ENCODE results near the gene CYB561. TPM values are rescaled to one million over a fixed set of nuclear protein-coding genes. Genes with fewer than 3 reads are reported as not detected.

The CYB561 gene, protein sequence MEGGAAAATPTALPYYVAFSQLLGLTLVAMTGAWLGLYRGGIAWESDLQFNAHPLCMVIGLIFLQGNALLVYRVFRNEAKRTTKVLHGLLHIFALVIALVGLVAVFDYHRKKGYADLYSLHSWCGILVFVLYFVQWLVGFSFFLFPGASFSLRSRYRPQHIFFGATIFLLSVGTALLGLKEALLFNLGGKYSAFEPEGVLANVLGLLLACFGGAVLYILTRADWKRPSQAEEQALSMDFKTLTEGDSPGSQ
- 3.8 TPM for polyA plus RNA-seq (2012; ENCODE audit: low read depth, missing spikeins)

DNA sequence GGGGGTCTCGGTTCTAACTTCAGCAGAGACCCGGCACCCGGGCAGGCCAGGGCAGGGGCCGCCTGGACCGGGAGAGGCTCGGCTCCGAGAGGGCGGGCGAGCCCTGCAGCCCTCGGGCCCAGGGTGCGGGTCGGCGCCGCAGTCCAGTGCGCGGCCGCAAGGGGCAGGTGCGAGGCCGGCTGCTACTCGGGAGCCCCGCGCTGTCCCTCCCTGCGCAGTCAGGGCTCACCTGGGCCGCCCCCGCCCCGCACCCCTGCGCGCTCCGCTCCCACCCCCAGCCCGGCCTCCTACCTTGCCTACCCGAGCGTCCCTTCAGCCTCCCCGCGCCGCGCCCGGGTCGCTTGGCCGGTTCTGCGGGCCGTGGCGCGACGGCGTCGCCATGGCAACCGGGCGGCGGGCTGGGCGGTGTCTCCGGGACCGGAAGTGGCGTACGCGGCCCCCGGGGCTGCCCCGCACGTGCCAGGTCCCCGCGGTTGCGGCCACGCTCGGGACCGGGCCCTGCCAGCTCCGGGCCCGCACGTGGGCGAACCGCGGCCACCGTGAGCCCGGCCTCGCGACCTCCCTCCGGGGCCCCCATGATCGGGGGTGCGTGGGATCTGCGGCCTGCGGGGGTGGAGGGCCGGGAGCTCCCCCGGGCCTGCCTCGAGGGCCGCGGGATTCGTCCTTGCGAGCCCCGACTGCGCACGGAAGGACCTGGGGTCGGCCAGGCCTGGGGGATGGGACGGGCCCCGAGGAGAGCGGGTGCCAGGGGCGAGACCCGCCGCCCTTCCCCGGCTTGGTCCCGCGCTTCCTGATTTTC, at the start of gene CYB561:
TSS of gene CYB561 (minus strand) at position 353 of the 799 bp plus-strand sequence. CDS start 8,759 bp downstream, outside the sequence.
- DNase-seq (ENCODE audit: insufficient read length, low spot score): peak; percentile 93
- TF ChIP-seq POLR2AphosphoS5 (IDR thresholded peaks at IDR 0.05; ENCODE audit: low read depth, low read length): no peak
- FAIRE-seq: peak; percentile 70

DNA sequence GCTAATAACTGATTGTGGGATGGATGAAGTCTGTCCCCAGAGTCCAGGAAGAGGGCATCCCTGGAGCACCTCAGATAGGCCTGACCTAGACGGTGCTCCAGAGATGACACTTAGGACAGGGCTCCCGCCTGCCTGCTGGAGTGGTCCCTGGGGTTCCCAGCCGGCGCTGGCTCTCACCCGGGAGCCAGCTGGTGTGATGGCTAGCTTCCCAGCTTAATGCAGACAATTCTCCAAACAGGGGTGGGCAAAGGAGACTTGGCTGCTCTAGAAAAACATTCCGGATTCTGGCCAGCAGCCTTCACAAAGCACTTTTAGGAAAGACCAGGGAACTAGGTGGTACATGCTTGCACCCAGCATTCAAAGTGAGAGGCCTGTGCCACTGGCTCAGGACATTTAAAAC, 49.4 kb upstream of the CYB561 start:
- no peak for DNase-seq (ENCODE audit: insufficient read length, low spot score)
- TF ChIP-seq TAF1 (IDR thresholded peaks at IDR 0.05; ENCODE audit: low read depth, low read length) (no peak), PAX5 (IDR thresholded peaks at IDR 0.05; ENCODE audit: insufficient read depth, low read length, severe bottlenecking) (no peak), POU2F2 (IDR thresholded peaks at IDR 0.05; ENCODE audit: low read depth, low read length) (no peak), SPI1 (IDR thresholded peaks at IDR 0.05; ENCODE audit: low read depth, low read length) (no peak), POLR2AphosphoS5 (IDR thresholded peaks at IDR 0.05; ENCODE audit: low read depth, low read length) (no peak), POLR2A (IDR thresholded peaks at IDR 0.05; ENCODE audit: low read depth, low read length) (no peak)
- FAIRE-seq: no peak

DNA sequence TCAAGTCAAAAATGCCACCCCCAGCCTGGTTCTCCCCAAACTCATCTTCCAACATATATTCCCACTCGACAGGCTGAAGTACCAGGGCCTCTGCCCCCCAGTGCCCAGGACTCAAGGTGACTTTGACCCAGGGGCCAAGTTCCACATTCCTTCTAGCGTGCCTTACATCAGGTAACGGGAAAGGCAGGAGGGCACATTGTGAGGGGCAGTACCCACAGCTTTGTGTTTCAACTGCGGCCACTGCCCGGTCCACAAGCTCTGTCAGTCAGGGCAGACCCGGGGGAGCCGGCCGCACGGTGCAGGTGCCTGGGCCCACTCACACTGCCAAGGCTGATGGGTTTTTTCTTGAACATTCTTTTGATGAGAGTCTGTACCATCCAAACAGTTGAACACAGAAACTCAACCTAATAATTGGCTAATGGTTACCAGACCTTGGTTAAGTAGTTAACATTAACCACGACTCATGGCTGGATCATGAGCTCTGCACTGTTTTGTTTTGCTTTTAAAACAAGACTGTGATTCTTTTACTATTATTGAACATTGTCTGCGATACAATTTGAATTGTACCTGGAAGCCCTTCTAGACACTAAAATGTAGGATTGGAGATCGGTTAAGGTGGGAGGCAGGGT, 48.3 kb upstream of the CYB561 start:
- TF ChIP-seq SPI1 (IDR thresholded peaks at IDR 0.05; ENCODE audit: low read depth, low read length) (no peak), PAX5 (IDR thresholded peaks at IDR 0.05; ENCODE audit: insufficient read depth, low read length, severe bottlenecking) (no peak), POLR2A (IDR thresholded peaks at IDR 0.05; ENCODE audit: low read depth, low read length) (no peak), POU2F2 (IDR thresholded peaks at IDR 0.05; ENCODE audit: low read depth, low read length) (no peak), POLR2AphosphoS5 (IDR thresholded peaks at IDR 0.05; ENCODE audit: low read depth, low read length) (no peak), TAF1 (IDR thresholded peaks at IDR 0.05; ENCODE audit: low read depth, low read length) (no peak)
- DNase-seq (ENCODE audit: insufficient read length, low spot score): no peak
- no peak for FAIRE-seq

DNA sequence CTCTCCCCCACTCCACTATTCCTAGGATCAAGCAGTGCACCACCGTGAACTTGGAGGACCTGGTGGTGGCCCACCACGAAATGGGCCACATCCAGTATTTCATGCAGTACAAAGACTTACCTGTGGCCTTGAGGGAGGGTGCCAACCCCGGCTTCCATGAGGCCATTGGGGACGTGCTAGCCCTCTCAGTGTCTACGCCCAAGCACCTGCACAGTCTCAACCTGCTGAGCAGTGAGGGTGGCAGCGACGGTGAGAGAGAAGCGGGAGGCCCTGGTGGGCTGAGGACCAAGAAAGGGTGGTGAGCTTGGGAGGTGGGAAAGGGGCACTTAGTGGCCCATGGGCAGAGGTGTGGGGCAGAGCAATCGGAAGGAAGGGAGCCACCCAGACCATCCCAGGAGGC, 47.3 kb upstream of the CYB561 start:
- no peak for FAIRE-seq
- DNase-seq (ENCODE audit: insufficient read length, low spot score): no peak
- TF ChIP-seq POLR2AphosphoS5 (IDR thresholded peaks at IDR 0.05; ENCODE audit: low read depth, low read length) (no peak), TAF1 (IDR thresholded peaks at IDR 0.05; ENCODE audit: low read depth, low read length) (no peak), PAX5 (IDR thresholded peaks at IDR 0.05; ENCODE audit: insufficient read depth, low read length, severe bottlenecking) (no peak), SPI1 (IDR thresholded peaks at IDR 0.05; ENCODE audit: low read depth, low read length) (no peak), POLR2A (IDR thresholded peaks at IDR 0.05; ENCODE audit: low read depth, low read length) (no peak), POU2F2 (IDR thresholded peaks at IDR 0.05; ENCODE audit: low read depth, low read length) (no peak)

DNA sequence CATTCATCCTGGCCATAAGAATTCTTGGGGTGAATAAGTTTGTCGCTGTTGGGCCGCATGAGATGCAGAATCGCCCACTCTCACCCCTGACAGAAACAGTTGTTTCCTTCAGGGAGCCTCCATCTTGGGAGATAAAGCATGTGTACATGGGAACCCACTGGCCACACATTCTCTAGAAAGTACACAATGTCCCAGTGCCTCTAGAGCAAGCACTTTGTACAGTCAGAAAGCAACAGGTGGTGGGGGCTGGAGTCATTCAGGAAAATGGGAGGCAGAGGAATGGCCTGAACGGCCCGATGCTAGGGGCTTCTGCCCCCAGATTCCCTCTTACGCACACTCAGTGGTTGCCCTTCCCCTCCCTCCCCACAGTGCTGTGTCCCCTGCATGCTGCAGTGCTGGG, 46.8 kb upstream of the CYB561 start:
- FAIRE-seq (no peak), DNase-seq (ENCODE audit: insufficient read length, low spot score) (no peak)
- TF ChIP-seq SPI1 (IDR thresholded peaks at IDR 0.05; ENCODE audit: low read depth, low read length): no peak
- TF ChIP-seq POU2F2 (IDR thresholded peaks at IDR 0.05; ENCODE audit: low read depth, low read length): no peak
- TF ChIP-seq PAX5 (IDR thresholded peaks at IDR 0.05; ENCODE audit: insufficient read depth, low read length, severe bottlenecking): no peak
- no peak for TF ChIP-seq POLR2AphosphoS5 (IDR thresholded peaks at IDR 0.05; ENCODE audit: low read depth, low read length)
- no peak for TF ChIP-seq POLR2A (IDR thresholded peaks at IDR 0.05; ENCODE audit: low read depth, low read length)
- no peak for TF ChIP-seq TAF1 (IDR thresholded peaks at IDR 0.05; ENCODE audit: low read depth, low read length)

DNA sequence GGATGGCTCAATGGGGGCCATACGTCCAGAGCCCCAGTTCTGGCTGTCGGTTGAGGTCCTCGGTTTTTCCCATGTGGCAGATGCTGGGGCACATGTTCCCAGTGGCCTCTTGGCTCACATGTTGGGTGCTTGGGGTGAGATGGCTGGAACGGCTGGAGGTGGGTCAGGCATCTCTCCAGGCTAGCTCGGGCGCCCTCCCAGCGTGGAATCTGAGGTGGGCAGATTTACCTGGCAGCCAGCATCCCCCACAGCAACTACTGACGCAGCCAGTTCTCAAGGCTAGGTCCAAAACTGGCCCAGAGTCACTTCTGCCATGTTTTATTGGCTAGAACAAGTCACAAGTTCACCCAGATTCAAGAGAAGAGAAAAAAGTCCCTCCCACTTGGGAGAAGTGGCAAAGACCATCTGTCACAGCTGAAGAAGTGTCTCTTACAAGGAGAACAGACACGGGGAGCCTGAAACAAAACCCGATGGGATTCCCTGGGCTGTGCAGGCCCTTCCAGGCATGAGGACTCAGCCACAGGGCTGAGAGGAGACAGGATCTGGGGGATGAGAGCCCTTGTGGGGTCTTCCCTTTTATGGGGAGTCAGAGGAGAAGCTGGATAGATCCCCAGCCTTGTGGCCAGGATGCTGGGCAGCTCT, 46.0 kb upstream of the CYB561 start:
- TF ChIP-seq PAX5 (IDR thresholded peaks at IDR 0.05; ENCODE audit: insufficient read depth, low read length, severe bottlenecking) (no peak), POLR2AphosphoS5 (IDR thresholded peaks at IDR 0.05; ENCODE audit: low read depth, low read length) (no peak), TAF1 (IDR thresholded peaks at IDR 0.05; ENCODE audit: low read depth, low read length) (no peak), POLR2A (IDR thresholded peaks at IDR 0.05; ENCODE audit: low read depth, low read length) (no peak), SPI1 (IDR thresholded peaks at IDR 0.05; ENCODE audit: low read depth, low read length) (no peak), POU2F2 (IDR thresholded peaks at IDR 0.05; ENCODE audit: low read depth, low read length) (no peak)
- no peak for DNase-seq (ENCODE audit: insufficient read length, low spot score)
- FAIRE-seq: no peak

DNA sequence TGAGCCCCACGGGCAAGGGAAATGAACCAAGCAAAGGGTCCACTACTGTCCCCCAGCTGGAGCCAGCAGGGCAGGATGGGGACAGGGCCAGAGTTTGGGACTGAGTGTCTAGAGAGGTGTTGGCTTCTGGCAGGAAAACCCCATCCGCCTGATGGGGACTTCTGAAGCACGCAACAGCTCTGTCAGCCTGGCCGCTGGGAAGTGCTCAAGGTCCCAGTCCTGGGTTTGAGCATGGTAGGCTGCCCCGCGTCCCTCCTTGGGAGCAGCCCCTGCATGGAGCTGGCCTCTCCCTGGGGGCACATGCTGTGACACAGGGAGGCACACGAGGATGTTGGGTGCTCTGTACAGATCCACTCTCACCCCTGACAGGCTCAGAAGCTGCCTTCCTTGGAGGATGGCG, 45.3 kb upstream of the CYB561 start:
- no peak for DNase-seq (ENCODE audit: insufficient read length, low spot score)
- FAIRE-seq: no peak
- TF ChIP-seq PAX5 (IDR thresholded peaks at IDR 0.05; ENCODE audit: insufficient read depth, low read length, severe bottlenecking) (no peak), POLR2A (IDR thresholded peaks at IDR 0.05; ENCODE audit: low read depth, low read length) (no peak), TAF1 (IDR thresholded peaks at IDR 0.05; ENCODE audit: low read depth, low read length) (no peak), SPI1 (IDR thresholded peaks at IDR 0.05; ENCODE audit: low read depth, low read length) (no peak), POU2F2 (IDR thresholded peaks at IDR 0.05; ENCODE audit: low read depth, low read length) (no peak), POLR2AphosphoS5 (IDR thresholded peaks at IDR 0.05; ENCODE audit: low read depth, low read length) (no peak)

DNA sequence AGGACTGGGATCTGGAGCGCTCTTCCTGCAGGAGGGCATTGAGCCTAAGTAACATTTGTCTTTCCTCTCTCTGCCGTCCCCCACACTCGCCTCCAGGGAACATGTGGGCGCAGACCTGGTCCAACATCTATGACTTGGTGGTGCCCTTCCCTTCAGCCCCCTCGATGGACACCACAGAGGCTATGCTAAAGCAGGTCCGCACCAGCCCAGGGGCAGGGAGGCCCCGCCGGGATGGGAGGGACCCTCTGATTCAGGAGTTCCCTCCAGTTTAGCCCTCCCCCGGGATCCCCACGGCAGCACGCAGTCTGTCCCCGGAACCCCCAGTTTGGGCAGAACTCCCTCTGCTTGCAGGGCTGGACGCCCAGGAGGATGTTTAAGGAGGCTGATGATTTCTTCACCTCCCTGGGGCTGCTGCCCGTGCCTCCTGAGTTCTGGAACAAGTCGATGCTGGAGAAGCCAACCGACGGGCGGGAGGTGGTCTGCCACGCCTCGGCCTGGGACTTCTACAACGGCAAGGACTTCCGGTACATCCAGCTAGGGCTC, 44.8 kb upstream of the CYB561 start:
- DNase-seq (ENCODE audit: insufficient read length, low spot score) (no peak), FAIRE-seq (no peak)
- TF ChIP-seq PAX5 (IDR thresholded peaks at IDR 0.05; ENCODE audit: insufficient read depth, low read length, severe bottlenecking): no peak
- TF ChIP-seq POLR2A (IDR thresholded peaks at IDR 0.05; ENCODE audit: low read depth, low read length): no peak
- TF ChIP-seq TAF1 (IDR thresholded peaks at IDR 0.05; ENCODE audit: low read depth, low read length): no peak
- TF ChIP-seq POU2F2 (IDR thresholded peaks at IDR 0.05; ENCODE audit: low read depth, low read length): no peak
- no peak for TF ChIP-seq POLR2AphosphoS5 (IDR thresholded peaks at IDR 0.05; ENCODE audit: low read depth, low read length)
- TF ChIP-seq SPI1 (IDR thresholded peaks at IDR 0.05; ENCODE audit: low read depth, low read length): no peak
